GM23338 (cell line): ENCODE data around the gene CTNND2.

Source experiments
- CREB1 ChIP-seq: fragments of 250-450 bp; sonication (Bioruptor Pico); IDR thresholded peaks from 2 replicates; pipeline ENCODE4 v1.5.0; 2020; ENCODE audit warnings: low read depth, mild to moderate bottlenecking, moderate library complexity
- CTCF ChIP-seq, 2 experiments: fragments of 200-600 bp in 1 of 2; sonication (generic) in 1 of 2; conservative IDR thresholded peaks; 2 replicates each; pipeline versions ENCODE4 v1.5.1 to v1.6.1; 2016 to 2017; ENCODE audit warnings: antibody characterized with exemption in 2 of 2, low read depth in 2 of 2, mild to moderate bottlenecking in 2 of 2, moderate library complexity in 1 of 2
- EZH2phosphoT487 ChIP-seq: fragments of 200-600 bp; sonication (generic); IDR thresholded peaks from one replicate; pipeline ENCODE4 v1.8.1; 2018; ENCODE audit warnings: antibody characterized with exemption; ENCODE audit not compliant: unreplicated experiment
- POLR2AphosphoS5 ChIP-seq: IDR thresholded peaks from 2 replicates; pipeline ENCODE4 v1.6.1; 2016; ENCODE audit warnings: antibody characterized with exemption, low read depth
- TF ChIP-seq, protein P1 (sequence below): IDR thresholded peaks from one replicate; pipeline ENCODE4 v1.6.1; 2018; ENCODE audit warnings: antibody characterized with exemption; ENCODE audit not compliant: unreplicated experiment

GRCh38 chr5:11027660-11028059 lies 876.6 kb downstream of the CTNND2 start:
- TF ChIP-seq CTCF (conservative IDR thresholded peaks at IDR 0.05; ENCODE audit: low read depth in 2 of 2) (no peak), POLR2AphosphoS5 (no peak), EZH2phosphoT487 (no peak), CREB1 (no peak)
- TF ChIP-seq, protein P1, sequence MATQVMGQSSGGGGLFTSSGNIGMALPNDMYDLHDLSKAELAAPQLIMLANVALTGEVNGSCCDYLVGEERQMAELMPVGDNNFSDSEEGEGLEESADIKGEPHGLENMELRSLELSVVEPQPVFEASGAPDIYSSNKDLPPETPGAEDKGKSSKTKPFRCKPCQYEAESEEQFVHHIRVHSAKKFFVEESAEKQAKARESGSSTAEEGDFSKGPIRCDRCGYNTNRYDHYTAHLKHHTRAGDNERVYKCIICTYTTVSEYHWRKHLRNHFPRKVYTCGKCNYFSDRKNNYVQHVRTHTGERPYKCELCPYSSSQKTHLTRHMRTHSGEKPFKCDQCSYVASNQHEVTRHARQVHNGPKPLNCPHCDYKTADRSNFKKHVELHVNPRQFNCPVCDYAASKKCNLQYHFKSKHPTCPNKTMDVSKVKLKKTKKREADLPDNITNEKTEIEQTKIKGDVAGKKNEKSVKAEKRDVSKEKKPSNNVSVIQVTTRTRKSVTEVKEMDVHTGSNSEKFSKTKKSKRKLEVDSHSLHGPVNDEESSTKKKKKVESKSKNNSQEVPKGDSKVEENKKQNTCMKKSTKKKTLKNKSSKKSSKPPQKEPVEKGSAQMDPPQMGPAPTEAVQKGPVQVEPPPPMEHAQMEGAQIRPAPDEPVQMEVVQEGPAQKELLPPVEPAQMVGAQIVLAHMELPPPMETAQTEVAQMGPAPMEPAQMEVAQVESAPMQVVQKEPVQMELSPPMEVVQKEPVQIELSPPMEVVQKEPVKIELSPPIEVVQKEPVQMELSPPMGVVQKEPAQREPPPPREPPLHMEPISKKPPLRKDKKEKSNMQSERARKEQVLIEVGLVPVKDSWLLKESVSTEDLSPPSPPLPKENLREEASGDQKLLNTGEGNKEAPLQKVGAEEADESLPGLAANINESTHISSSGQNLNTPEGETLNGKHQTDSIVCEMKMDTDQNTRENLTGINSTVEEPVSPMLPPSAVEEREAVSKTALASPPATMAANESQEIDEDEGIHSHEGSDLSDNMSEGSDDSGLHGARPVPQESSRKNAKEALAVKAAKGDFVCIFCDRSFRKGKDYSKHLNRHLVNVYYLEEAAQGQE, result no peak
